ENCODE results near the gene PTGDS. TPM values are rescaled to one million over a fixed set of nuclear protein-coding genes. Genes with fewer than 3 reads are reported as not detected.

PTGDS gene
- polyA plus RNA-seq, 3 donors, result 22.4 to 185 (median 74.9) TPM

DNA sequence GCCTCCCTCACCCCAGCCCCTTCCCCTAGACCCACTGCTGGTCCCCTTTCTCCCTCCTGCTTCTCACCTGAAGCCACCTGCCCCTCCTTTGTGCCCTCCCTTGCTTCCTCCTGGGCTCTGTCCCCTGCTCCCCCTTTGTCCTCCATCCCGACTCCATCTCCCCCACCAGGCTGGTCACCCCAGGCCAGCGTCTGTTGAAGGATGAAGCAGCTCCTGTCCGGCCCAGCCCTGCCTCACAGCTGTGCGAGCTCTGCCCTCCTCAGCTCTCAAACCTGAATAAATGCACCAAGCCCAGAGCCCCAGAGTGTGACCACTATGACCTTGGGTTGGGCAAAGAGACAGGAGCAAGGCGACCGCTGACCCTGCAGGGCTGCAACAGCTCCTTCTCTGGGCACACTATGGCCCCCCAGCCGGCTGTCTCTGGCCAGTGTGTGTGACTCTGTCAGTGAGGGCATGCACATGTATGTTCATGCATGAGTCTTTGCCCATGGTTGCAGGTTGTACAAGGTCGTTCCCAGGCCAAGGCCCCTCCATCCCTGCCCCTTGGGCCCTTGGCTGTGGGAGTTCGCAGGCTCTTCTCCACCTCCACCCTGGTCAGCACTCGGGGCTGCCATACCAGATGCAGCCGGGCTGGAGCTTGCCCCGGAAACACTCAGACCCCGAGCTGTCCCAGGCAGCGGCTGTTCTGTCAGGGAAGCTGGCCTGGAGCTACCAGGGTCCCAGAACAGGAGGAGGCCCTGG is 21.9 kb upstream of the PTGDS start:
- no peak overlapping the region for H3K27ac ChIP-seq (ENCODE audit: low read depth, low read length)
- 83 to 88% (median 88%) methylated on average over 13 to 14 of the region's 14 CpGs for WGBS, 3 donors

DNA sequence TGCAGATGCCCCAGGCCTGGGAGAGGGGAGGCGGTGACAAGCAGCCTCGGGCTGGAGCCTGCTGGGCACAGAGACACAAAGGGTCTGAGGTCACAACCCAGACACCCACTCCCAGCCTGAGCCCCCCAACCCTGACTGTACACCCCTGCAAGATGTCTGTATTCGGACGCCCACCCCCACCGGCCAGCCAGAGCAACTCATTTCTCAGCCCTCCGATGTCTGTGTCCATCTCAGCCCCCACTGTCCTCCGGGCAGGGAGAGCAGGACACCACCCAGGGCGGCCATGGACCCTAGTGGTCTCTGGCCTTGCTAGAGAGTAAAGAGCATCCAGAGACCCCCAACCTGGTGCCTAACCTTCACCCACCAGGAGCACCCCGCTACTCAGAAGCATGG is 21.4 kb upstream of the PTGDS start:
- no peak overlapping the region for H3K27ac ChIP-seq (ENCODE audit: low read depth, low read length)
- 93 to 96% (median 96%) methylated on average over 9 of the region's 9 CpGs for WGBS, 3 donors

DNA sequence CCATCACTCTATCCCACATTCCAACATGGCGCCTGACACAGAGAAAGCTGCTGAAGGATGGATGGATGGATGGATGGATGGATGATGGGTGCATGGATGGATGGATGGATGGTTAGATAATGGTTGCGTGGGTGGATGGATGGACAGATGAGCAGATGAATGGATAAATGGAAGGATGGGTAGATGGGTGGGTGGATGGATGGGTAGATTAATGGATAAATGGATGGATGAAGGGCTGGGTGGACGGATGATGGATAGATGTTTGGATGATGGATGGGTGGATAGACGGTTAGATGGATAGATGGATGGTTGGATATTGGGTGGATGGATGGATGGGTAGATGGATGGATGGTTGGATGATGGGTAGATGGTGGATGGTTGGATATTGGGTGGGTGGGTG is 20.7 kb upstream of the PTGDS start:
- WGBS, 3 donors, result 92 to 97% (median 95%) methylated on average over 4 of the region's 4 CpGs
- H3K27ac ChIP-seq (ENCODE audit: low read depth, low read length), result no peak overlapping the region

DNA sequence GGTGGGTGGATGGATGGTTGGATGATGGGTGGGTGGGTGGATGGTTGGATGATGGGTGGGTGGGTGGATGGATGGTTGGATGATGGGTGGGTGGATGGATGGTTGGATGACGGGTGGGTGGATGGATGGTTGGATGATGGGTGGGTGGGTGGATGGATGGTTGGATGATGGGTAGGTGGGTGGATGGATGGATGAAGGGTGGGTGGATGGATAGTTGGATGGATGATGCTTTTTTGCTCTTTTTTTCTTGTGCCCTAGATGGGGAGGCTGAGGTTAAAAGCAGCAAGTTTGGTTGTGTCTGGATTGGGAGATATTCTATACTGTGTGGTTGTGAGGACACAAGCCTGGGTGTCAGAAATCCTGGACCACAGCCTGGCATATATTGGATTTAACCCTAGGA is 19.8 kb upstream of the PTGDS start:
- 93 to 100% (median 100%) methylated on average over 1 of the region's 1 CpG for WGBS, 3 donors
- H3K27ac ChIP-seq (ENCODE audit: low read depth, low read length), result no peak overlapping the region

DNA sequence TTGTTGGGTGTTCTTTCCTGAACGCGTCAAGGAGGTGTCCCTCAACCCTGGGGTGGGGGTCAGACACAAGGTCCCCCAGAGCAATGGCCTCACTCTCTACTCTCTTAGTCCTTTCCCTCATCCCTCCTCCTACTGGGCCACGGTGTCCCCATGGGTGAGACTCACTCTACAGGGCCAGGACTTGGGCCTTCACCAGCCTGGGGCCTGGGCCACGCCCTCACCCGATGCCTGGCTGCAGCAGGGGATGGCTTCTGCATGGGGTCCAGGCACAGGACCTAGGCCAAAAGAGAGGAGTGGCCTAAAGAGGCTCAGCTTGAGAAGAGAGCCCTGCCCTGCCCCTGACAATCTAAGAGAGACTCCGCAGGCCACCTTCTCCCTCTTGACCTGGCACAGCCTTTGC is 19.4 kb upstream of the PTGDS start:
- no peak overlapping the region for H3K27ac ChIP-seq (ENCODE audit: low read depth, low read length)
- 89 to 97% (median 96%) methylated on average over 6 of the region's 6 CpGs for WGBS, 3 donors

DNA sequence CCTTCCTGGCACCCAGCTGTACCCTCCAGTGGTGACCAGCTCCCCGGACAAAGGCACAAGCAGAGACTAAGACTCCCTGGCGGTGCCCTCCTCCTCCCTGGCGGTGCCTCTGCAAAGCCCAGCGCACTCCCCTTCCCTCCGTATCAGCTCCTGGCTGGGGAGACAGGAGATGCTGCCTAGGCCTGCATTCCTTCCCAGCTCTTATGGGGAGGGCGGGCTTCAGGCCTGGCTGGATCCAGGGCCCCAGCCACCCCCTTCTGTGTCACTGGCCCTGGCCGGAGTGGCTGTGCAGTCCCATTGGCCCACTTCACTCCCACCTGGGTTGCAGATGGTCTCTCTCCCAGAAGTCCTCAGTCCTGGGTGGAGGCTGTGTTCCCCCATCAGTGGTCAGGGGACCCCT is 18.8 kb upstream of the PTGDS start:
- WGBS, 3 donors, result 90 to 95% (median 94%) methylated on average over 7 of the region's 7 CpGs

DNA sequence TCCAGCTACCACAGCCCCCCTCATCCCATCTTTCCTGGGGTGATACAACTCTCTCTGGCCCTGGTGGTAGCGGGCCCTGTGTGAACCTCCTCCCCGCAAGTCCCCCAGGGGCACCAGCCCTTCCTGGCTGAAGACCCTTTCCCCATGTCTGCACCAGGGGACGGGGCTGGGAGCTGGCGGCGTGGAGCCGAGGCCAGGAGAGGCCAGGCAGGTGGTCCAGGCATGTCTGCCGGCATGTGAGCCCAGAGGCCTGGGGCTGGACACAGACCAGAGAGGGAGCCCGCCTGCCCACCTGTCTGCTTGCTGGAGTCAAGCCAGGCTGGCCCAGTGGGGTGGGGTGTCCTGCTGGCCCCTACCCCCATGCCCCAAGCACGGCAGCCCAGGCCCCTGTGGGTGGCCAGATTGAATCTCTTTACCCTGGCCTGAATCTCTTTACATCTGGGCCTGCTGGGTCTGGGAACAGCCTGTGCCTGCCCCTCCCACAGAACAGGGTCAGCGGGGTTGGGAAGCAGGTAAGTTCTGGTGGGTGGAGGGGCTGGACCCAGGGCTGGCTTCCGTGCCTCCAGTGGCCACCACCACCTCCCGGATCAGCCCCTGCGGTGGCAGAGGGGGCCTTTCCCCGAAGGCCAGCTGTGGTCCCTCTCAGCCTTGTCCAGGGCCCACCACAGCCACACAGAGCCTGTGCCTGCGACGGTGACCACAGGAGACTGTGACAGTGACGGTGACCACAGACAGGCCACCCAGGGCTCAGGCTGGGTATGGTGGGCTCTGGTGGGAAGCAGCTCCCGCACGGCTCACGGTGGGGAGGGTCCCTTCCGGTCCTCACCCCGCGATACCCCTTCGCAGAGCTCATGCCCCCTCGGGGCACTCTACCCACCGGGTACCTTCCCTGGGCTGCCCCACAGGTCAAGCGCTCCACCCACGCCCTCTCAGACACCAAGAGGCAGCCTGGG is 18.1 kb upstream of the PTGDS start:
- no peak overlapping the region for H3K27ac ChIP-seq (ENCODE audit: low read depth, low read length)
- WGBS, 3 donors, result 88 to 91% (median 89%) methylated on average over 25 to 28 of the region's 28 CpGs

More for the DNA sequence above, 18.8 kb upstream of the PTGDS start:
- no peak overlapping the region for H3K27ac ChIP-seq (ENCODE audit: low read depth, low read length)

DNA sequence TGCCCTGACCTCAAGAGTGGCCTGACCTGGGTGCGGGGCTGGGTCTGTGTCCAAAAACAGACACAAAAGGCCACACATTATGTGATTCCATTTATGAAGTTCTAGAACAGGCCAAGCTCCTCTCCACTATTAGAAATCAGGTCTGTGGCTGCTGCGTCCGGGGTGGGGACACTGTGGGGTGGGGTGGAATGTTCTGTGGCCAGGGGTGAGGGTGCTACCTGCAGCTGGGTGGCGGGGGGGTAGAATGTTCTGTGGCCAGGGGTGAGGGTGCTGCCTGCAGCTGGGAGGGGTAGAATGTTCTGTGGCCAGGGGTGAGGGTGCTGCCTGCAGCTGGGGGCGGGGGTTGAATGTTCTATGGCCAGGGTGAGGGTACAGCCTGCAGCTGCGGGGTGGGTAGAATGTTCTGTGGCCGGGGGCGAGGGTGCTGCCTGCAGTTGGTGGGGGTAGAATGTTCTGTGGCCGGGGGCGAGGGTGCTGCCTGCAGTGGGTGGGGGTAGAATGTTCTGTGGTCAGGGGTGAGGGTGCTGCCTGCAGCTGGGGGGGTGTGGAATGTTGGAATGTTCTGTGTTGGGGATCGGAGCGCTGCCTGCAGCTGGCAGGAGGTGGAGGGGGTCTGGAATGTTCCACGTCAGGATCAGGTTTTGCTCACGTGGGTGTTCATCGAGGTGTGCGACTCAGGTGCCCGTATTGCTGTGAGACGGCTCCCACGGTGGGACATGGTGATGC is 16.9 kb upstream of the PTGDS start:
- WGBS, 3 donors, result 67 to 82% (median 73%) methylated on average over 18 to 19 of the region's 19 CpGs
- H3K27ac ChIP-seq (ENCODE audit: low read depth, low read length), result no peak overlapping the region

DNA sequence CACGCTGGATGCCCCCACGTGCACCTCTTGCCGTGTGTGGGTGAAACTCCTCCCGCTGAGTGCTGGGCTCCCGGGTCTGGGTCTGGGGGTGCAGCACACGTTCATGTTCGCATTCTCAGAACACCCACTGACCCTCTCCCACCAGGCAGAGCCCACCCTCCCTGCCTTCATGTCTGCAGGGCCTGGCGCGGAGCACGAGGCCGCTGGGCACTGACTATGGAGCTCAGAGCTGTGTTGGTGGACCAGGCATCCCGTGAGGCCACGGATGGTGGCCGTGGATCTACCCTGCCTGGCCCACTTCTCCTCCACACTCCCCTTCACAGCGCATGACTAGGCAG is 16.4 kb upstream of the PTGDS start:
- H3K27ac ChIP-seq (ENCODE audit: low read depth, low read length), result no peak overlapping the region
- 82 to 85% (median 84%) methylated on average over 14 to 15 of the region's 15 CpGs for WGBS, 3 donors

DNA sequence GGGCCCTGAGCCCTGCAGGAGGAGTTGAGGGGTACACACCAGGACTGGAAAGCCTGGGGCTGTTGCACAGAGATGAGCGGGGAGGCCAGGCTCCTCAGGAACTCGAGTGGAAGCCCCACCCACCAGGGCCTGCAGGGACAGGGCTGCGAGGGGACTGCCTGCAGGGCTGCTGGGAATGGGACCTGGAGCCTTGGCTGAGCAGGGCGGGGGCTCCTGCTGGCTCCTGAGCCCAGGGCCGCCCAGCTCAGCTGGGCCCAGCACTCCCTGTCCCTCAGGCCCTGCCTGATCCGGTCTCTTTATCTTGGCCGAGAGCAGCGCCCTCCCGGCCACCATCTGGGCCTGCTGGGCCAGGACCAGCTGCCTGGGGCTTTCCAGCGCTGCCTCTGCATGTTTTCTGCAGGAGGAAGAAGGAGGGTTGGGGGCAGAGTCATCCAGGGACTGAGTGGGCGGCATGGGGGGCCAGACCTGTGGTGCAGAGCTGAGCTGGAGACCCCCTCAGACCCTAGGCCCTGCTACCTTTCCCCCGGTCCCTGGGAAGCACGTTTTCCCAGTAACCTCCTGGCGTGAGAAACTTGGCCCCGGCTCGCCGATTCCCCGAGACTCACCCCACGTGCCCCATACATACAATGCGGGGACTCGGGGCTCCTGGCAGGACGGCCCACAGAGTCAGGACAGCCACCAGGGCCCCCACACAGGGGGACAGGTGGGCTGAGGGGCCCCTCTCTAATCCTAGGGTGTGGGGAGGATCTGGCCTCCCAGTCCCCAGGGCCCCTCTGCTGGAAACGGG is 15.8 kb upstream of the PTGDS start:
- H3K27ac ChIP-seq (ENCODE audit: low read depth, low read length), result no peak overlapping the region
- 63 to 78% (median 70%) methylated on average over 22 to 23 of the region's 23 CpGs for WGBS, 3 donors

DNA sequence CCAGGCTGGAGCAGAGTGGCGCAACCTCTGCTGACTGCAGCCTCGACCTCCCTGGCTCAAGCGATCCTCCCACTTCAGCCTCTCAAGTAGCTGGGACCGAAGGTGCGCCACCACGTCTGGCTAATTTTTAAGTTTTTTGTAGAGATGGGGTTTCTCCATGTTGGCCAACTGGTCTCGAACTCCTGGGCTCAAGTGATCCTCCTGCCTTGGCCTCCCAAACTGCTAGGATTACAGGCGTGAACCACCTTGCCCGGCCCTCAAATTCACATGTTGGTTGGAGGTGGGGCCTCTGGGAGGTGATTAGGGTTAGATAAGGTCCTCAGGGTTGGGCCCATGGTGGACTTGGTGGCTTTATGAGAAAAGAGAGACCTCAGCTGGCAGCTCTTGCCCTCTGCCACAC is 15.1 kb upstream of the PTGDS start:
- WGBS, 3 donors, result 95 to 97% (median 96%) methylated on average over 9 of the region's 9 CpGs
- no peak overlapping the region for H3K27ac ChIP-seq (ENCODE audit: low read depth, low read length)

DNA sequence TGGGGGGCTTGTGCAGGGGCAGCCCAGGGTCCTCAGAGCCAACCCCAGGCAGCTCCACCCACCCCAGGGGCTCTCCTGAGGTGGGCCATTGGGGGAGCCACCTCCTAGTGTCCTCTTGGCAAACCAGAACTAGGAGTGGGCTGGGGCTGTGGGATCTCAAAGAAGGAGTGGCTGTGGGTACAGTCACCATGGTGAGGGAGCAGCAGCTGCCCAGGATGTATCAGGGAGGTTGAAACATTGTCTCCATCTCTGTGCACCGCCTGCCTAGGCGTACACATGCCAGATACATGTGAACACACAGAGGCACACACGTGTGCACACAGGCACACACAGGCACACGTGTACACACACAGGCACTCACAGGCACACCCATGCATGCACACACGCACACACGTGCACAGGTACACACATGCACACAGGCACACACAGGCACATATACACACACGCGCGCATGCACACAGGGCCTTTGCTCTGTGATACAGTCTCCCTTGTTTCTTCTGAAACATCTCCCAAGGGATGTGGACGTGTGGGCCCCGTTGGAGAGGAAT is 14.5 kb upstream of the PTGDS start:
- no peak overlapping the region for H3K27ac ChIP-seq (ENCODE audit: low read depth, low read length)
- WGBS, 3 donors, result 86 to 92% (median 90%) methylated on average over 11 of the region's 11 CpGs

DNA sequence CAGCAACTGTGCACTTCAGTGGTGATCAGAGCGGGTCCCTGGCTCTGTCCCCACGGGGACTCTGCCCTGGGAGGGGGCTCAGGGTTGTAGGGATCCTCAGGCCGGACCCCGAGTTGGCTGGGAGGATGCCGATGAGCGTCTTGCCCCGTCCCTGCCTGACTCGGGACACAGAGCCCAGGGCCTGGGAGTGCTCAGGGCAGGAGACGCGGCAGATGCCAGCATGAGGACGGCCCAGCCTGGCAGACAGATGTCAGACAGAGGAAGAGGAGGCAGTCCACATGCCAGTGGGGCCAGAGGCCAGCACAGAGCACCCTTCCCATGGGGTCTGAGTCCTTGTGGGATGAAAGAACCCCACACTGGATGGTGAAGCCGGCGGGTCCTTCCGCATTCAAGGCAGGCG is 14.0 kb upstream of the PTGDS start:
- WGBS, 3 donors, result 86 to 93% (median 91%) methylated on average over 15 of the region's 15 CpGs
- H3K27ac ChIP-seq (ENCODE audit: low read depth, low read length), result no peak overlapping the region

DNA sequence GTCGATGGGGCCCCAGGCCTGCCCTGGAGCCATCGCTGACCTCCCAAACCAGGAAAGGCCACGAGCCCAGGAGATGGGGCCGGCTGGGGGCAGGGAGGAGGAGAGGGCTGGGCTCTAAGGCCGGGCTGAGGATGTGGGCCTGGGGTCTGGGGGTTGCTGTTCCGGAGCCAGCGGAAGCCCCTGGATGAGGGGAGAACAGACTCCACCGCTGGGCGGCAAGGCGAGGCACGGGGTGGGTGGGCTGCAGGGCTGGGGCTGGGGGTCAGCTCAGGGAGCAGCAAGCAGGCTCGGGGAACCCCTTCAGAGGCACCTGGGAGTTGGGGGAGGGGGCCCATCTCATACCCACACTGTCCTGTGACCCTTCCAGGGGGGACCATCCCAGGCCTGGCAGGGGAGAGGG is 13.6 kb upstream of the PTGDS start:
- WGBS, 3 donors, result 87 to 90% (median 89%) methylated on average over 11 to 12 of the region's 12 CpGs
- no peak overlapping the region for H3K27ac ChIP-seq (ENCODE audit: low read depth, low read length)

DNA sequence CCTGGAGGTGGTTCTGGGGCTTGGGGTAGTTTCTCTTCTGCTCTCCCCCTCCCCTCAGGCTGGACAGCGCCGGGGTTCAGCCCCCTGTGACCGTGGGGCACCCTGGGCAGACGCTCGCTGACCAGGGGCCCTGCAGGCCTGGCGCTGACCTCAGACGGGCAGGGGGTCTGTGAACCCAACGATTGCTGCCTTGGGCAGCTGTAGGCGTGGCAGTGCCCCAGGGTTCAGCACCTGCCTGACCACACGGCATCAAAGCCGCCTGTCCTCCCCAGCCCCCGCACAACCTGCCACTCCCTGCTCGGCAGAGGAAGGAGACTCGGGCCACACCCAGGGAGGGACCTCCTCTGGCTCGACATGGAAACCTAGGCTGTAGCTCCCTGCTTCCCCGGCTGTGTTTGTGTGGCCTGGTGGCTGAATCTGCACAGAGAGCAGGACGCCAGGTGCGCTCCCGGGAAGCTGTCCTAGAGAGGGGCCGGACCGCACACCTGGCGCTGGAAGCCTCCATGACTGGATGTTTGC is 13.1 kb upstream of the PTGDS start:
- 66 to 71% (median 69%) methylated on average over 21 to 22 of the region's 22 CpGs for WGBS, 3 donors
- H3K27ac ChIP-seq (ENCODE audit: low read depth, low read length), result no peak overlapping the region

DNA sequence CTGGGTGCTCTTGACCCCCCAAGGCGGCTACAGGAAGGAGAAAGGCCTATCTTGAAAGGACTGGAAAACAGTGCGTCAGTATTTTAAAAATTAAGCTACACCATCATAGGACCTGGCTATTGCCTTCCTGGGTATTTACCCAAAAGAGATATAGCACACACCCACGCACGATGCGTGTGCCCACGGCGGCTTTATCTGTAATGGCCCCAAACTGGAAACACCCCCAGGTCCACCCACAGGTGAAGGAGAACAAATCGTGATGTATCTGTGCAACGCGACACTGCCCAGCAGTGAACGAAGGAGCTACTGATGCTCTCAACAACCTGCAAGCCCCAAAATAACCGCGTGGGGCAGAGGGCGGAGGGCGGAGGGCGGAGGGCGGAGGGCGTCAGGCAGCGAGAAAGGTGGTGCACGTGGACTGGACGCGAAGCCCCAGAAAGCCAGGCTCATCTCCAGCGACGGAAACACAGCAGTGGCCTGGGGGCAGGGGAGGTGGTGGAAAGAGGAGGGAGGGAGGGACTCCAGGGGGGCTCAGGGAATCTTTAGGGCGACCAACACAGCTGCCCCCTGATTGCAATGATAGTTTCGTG is 12.4 kb upstream of the PTGDS start:
- WGBS, 3 donors, result 81 to 87% (median 86%) methylated on average over 26 of the region's 26 CpGs
- H3K27ac ChIP-seq (ENCODE audit: low read depth, low read length), result no peak overlapping the region

DNA sequence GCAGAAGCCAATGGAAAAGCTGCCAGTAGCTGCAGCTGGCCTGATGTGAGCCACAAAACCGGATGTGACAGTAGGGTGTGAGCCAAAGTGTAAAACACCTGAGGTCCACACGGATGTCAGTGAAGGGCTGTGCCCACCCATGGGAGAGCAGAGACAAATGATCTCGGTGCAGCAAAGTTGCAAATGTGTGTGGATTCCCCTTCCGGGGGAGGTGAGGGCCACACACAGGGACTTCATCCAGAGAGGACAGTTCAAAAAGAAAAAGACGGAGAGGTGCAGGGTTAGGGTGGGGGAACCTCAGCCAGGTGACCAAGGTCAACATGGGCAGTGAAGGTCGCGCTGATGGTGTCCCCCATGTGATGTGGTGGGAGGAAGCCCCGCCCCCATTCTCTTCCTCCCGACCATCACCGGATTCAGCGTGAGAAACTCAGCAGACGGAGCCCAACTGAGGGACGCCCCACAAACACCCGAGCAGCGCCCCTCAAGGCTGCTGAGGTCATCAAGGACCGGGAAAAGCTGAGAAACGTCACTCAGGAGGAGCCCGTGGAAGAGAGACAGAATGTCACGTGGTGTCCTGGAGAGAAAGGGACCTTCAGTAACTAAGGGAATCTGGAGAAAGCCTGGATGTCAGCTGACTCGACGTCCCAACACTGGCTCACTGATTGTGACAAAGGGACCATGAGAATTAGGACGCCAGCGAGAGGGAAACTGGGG is 11.4 kb upstream of the PTGDS start:
- WGBS, 3 donors, result 14 to 26% (median 25%) methylated on average over 23 of the region's 23 CpGs
- no peak overlapping the region for H3K27ac ChIP-seq (ENCODE audit: low read depth, low read length)

Data from adipose tissue (tissue), 3 donors.